GM04503 (cell line): ENCODE measurements around the gene EIF3K.

Experiments used
- DNase-seq: peaks from one replicate; pipeline ENCODE4 v3.0.0-alpha.2; 2012; ENCODE audit warnings: low read depth

Gene EIF3K

DNA sequence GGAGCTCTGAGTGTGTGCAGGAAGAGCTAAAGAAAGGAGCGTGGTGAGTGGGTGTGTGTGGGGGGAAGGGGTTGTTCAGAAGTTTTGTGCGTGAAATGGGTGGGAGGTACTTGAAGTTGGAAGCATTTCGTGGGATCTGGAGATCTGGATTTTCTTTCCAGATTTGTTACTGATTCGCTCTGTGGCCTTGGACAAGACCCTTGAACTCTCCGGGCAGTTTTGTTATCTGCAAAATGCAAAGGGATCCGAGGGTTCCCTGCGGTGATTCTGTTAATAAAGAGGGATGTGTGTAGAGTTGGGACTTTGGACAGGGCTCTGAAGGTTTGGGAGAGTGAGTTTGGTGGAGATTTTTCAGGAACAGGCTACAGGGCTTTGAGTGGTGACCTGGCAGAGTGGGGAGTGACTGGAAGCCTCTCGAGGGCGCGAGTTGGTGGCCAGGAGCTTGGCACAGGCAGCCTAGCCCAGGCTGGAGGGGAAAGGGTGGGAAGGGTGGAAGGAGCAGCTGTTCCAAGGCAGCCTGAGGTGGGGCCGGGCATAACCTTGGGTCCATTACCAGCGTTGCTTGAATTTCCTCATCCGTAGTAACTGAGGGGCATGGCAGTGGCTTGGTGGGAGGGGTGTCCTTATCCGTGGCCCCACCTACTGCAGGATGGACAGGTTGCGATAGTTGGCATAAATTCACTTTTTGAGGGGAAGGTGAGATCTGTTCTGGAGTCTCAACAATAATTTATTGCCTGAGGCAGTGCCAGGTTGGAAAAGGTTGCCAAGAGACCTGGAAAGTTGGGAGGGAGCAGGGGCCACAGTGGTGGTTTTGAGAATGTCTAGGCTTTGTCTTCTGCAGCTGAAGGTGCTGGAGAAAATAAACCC is 30.6 kb downstream of the EIF3K start:
- DNase-seq, result no peak

DNA sequence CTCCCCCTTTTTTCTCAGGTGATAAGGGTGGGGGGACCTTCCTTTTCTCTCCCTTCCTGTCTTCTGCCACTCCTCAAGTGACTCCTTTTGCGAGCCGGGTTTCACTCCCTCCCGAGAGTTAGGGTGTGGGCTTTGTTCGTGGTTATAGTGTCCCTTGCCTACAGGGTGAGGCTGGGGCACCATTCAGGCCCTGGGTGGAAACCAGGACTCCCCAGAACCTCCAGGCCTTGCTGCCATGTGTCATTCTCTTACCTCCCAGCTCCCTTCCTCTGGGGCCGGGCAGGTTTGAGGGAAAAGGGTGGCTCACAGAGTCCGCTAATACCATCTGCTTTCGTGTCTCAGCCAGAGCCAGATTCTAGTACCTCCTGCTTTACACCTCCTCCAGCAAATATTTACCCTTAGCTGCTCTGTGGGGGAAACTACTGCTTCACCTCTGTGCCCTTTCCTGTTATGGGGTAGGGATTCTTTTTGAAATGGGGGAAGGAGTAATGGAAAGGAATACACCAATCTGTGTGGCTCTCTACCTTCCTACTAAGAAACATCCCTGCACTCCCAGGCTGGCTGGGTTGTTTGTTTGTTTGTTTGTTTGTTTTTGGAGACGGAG is 31.3 kb downstream of the EIF3K start:
- no peak for DNase-seq

DNA sequence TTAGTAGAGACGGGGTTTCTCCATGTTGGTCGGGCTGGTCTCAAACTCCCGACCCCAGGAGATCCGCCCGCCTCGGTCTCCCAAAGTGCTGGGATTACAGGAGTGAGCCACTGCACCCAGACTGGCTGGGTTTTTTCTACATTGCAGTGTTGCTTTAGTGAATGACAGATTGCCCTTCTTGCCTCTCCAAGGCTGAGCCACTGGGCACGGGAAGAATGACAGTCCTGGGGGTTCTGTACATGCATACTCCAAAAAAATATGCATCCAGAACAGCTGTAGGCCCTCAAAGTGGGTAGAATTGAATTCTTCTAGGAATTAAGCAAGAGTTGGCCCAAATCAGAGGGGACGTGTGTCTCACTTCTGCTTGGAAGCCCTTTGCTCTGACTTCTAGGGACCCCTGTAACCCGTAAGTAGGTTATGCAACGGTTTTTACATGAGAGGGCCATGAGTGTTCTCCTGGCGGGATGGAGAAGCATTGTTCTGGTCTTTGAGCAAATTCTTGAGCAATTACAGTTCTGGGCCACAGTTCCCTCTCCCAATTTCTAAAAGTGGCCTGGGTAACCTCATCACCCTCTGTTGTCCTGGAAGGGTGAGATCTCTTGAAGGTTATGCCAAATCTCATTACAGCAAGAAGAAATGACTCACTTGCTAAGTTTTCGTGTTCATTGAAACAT is 32.1 kb downstream of the EIF3K start:
- DNase-seq, result peak; percentile 90

DNA sequence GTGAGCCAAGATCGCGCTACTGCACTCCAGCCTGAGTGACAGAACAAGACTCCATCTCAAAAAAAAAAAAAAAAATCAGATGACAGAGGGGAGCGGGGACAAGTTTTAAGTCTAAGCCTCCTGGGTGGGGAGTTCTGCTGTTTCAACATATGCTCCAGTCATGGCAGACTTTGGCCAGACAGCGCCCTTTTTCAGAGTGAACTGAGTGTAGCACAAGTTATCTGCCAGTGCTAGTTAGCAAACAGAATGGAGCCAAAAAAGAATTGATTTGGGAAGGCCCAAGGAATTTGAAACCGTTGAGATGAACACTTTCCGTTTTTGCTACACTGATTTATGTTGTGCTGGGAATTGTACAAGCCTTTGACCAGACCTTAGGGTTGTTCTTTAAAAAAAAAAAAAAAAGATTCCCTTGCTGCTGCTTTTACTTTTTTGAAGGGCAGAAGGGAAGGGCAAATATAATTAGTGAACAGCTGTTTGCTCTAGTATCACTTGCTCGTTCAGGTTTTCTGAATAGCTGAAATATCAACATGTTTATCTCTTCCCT is 34.1 kb downstream of the EIF3K start:
- no peak for DNase-seq

DNA sequence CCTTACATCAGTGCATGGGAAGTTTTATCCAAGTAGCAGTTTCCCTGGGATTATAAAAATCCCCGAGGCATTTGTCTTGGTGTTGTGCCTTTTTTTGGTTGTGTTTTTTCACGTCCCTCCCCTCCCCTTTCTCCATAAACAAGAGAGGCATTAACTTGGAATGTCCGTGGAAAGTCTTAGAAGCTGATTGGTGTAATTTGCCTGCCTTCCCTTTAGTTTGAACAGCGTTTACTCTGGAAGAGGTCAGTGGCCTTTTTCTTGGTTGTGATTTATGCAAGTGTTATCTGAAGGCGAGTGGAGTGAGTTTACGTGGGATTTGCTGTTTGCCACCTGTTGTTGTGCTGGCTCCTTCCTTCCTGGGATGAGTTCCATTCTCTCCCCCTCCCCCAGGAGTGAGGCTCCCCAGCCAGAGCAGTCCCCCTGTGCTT is 35.7 kb downstream of the EIF3K start:
- no peak for DNase-seq

DNA sequence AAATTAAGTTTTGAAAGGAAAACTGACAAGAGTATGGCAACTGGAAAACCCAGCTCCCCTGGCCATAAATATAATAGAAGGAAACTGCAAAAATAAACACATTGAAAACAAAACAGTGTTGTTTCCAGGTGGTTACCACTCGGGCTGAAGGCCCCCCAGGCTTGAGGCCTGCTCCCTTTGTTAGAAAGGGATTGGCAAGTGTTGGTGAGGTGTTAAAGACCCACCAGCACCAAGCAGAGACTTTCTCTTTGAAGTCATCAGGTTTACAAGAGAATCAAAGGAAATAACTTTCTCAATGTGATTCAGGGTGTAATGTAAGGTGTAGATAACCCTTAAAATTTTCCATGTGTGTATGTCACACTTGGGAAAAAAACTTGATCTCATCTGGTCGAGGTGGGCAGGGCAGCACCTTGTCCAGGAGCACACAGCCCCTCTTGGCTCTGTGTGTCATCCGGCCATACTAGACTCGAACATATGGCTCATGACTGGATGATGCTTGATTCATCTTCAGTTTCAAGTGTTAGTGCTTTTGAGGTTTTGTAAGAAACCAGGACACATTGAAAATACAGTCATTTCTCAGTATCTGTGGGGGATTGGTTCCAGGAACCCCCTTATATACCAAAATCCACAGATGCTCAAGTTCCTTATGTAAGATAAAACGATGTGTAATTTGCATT is 36.3 kb downstream of the EIF3K start:
- DNase-seq, result no peak

DNA sequence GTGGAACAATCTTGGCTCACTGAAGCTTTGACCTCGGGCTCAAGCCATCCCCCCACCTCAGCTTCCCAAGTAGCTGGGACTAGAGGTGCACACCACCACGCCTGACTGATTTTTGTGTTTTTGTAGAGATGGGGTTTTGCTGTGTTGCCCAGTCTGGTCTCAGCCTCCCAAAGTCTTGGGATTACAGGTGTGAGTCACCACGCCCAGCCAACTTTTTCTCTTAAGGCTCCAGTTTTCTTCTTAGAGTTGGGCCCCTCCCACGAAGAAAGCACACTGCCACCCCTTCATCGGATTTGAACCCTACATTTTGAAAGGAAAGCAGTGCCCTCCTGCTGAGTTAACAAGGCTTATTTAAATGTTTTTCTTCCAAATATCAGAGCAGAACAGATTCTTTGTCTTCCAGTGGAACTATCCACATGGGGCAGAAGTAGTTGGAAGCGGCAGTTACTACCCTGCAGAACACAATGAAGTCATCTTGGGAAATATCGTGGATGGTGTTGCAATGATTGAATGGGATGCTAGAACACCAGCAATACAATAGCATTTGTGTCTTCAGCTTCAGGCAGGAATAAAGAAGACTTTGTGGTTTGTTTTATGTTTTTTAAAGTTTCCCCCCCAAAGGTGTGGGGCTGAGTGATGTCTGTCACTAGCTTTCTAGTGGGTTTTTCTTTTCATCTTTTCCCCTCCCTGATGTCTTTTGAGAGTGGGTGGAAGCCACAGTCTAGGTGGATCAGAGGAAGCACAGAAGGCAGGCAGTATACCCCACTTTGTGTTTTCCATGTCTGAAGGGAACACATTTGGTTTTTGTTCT is 37.4 kb downstream of the EIF3K start:
- peak; percentile 61 for DNase-seq

DNA sequence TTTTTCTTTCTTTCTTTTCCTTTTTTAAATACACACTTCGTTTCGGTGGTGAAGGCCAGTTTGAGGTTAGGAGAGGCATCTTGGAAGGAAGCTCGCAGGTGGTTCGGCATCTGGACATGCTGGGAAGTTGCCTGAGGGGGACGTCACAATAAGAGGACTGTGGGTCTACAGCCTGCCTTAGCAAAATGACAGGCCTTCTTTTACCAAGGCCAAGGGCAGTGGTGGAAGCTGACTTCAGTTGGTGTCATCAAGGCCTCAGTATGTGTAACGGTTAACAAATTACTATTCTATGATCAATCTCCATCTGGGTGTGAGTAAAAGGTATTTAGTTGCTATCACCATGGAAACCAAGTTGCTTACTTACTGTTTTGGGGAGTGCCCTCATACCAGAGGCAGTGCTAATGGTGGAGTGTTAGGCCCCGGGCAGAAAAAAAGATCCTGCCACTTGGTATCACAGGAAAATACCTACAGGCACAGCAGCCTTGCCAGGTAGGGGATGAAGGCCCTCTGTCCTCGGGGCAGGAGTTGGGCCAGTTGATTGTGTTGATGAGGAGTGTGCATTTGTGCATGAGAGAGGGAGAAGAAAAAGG is 38.7 kb downstream of the EIF3K start:
- DNase-seq, result peak; percentile 93

DNA sequence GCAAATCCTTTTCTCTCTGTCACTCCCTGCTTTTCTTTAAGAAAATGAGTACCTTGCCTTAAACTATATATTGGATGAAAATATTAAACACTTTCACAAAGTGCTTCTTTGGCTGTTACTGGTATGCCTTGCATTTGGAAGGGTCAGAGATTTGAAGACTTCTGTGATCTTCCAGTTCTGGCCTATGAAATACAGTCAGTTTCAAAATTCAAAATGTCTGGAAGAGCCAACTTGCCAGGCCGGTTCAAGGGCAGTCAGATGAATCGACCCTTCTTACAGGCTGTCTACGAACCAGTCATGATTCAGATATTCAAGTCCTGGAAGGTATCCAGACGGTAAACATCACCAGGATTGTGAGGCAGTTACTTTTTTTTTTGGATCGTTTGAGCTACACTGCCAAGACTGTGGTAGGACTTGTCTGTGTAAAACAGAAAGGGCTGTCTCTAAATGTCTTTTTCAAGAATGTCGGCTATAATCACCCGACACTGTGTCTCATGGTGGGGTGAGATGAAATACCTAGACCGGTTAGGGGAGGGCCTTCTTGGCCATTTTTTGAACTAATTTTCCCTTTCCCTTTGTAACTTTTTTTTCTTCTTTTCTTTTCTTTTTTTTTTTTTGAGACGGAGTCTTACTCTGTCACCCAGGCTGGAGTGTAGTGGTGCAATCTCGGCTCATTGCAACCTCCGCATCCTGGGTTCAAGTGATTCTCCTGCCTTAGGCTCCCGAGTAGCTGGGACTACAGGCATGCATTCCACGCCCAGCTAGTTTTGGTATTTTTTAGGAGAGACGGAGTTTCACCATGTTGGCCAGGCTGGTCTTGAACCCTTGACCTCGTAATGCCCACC is 39.7 kb downstream of the EIF3K start:
- peak; percentile 99 for DNase-seq

DNA sequence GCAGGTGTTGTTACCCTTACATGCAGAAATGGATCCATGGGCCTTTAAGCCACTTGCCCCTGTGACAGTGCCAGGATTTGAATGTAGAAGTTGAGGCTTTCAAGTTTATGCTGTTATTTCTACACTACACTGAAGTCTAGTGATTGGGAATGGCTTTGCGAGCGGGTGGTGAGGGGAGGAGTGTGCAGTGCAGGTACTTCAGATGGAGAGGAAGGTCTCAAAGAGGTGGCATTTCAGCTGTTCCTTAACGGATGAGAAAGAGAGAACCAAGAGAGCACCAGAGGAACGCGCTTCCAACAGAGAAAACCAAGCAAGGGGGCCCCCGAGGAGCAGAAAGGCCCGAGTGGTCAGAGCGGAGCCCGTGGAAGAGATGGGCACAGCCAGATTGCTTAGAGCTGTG is 41.7 kb downstream of the EIF3K start:
- no peak for DNase-seq

DNA sequence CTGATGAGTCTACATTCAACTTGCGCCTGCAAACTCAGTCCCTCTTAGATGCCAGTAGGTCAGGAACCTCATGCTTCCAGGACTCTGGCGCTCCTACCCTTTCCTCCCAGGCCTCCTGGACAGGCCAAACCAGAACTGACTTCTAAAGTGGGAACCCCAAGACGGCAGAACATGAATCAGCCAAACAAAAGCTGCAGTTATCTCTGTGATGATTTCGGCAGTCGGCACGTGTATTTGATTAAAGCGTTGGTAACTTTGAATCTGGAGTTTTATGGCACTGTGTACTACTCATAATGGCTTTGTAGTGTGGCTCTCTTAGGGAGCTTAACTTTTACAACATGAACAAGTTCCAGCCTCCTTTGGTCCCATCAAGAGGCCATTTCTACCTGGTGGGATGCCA is 42.1 kb downstream of the EIF3K start:
- no peak for DNase-seq

DNA sequence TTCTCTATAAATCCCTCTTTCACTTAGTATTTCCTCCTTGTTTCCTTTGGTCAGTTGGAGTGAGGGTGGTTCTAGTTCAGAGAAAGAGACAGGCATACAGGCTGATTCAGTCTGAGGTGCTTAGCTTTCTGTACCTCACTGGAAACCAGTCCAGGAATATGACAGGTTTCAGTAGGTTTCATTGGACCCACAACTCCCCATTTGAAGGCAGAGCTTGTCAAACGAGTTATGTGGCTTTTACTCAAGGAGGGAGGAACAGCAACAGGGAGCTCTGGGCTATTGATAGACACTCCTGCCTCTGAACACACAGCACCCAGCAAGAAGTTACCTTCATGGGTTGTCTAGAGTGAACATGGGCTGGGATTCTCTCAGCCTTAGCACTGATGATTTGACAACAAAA is 43.0 kb downstream of the EIF3K start:
- DNase-seq, result no peak

DNA sequence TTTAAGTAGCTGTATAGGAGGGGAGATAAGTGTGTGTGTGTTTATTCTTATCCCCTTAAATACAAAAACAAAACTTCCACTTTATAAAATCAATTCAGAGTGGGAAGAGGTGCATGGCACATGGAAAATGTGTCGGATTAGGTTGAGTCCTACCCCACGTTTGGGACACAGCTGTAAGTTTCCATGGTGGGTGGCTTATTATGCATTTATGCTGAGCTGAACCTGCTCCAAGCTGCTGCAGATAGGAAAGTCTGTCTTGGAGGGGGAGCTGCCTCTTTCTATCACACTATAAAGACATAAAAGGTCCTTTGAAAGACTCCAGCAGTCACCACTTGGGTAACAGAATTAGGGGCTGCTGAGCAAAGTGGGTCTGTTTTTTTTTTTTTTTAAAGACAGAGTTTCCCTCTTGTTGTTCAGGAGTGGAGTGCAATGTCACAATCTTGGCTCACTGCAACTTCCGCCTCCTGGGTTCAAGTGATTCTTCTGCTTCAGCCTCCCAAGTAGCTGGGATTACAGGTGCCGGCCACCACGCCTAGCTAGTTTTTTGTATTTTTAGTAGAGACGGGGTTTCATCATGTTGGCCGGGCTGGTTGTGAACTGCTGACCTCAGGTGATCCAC is 43.7 kb downstream of the EIF3K start:
- DNase-seq, result no peak

DNA sequence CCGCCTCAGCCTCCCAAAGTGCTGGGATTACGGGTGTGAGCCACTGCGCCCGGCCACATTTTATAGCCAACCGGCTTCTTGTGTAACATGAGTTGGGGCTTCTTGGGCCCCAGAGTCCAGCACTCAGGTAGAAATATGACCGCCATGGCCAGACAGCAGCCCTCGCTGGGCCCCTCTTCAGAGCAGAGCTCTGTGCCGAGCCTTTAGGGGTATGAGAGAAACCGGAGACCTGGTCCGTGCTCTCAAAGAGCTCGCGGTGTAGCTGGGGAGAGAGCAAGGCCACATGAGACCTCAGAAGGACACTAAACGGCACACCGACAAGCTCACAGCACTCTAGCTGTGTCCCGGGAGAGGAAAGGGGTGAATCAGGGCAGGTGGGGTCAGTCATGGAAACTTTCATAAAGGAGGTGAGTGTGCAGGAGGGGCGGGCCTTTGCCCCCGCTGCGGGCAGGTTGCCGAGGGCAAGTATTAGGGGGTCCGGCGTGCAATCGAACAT is 44.2 kb downstream of the EIF3K start:
- DNase-seq, result no peak

DNA sequence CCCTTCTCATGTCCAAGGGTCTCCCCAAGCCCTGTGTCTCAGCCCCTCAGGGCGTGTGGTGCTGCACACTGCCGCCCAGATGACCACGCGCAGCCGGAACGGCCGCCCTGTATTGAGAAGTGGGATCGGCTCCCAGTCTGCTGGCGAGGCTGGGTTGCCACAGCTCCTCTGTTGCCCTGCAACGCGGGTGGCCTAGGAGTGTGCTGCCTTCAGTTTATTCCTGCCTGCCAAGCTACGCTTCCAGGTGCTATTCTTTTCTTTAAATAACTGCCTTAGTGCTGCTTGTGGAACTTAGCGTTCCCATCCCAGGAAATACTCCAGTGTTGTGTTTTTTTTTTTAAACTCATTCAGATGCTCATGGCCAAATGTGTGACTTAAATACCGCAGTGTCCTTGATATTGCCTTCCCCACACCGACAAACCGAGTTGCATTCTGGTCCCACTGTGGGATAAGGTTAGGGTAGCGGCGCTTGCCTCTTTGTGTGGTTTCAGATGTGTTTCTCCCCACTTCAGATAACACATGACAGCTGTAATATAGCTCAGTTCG is 45.0 kb downstream of the EIF3K start:
- no peak for DNase-seq

DNA sequence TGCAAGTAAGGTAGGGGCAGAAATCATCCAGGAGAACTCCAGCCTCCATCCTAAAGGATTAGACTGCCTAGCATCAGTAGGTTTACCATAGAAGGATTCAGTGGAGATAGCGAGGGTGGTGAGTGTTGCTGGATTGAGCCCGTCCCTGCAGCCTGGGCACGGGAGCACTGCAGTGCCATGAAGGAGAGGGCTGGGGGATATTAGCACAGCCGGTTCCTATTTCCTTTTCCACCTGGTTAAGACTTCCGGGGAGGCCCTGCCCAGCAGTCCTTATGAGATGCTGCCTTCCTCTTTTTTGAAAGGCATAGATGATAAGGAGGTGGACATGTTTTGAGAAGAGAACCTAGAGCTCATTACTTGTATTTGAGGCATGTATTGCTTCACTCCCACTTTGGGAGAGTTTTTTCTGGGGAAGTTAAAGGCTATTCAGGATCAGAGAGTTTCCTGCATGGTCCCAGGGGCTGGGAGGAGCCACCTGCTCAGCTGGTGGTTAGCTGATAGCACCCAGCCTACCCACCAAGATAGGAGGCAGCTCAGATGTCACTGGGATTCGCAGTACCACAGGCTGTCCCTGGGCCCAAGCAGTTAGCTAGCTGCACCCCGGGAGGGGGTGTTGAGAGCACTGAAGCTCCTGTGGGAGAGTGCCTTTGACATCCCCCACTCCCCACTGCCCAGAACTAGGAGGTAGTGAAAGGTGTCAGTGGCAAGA is 45.7 kb downstream of the EIF3K start:
- no peak for DNase-seq

DNA sequence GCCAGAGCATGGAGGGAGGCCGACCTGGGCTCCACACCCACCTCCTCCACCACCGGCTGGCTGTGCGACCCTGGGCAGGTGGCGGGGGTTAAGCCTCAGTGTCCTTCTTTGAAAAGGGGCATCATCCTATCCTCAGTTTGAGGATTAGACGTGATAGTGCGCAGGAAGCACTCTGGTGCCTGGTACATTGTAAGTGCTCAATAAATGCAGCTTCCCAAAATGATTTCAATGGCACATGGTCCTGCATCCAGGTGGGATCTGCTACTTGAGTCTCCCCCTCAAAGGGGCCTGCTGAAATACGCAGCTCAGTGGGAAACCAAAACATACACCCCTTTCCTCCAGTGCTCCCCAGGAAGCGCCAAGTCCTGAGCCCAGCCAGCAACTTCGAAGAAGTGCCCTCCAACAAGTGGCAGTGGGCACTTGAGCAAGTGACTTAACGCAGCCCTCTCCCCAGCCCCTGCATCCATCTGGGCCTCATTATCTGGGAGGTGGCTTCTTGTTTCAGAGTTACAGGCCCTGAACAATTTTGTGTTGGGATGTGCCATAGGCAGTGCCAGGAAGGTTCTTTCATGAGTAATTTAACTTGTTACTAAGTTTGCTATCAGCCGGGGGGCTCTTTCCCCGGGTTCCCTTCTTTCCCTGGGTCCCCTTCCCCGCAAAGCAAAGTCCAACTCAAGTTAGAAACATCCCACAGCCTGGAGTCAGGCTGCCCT is 46.4 kb downstream of the EIF3K start:
- no peak for DNase-seq
